Body of pancreas (tissue), 4 donors: ENCODE results near the gene GNG5.

Experiments
- POLR2A ChIP-seq, 3 donors: fragments of 450-650 bp; IDR thresholded peaks; one replicate each; pipeline ENCODE4 v1.6.1; 2016; ENCODE audit warnings: antibody characterized with exemption in 3 of 3, mild to moderate bottlenecking in 2 of 3
- TF ChIP-seq, protein P1 (sequence below), 7 experiments: fragments of 450-650 bp in 4 of 7; fragments of 200-600 bp in 3 of 7; sonication (generic) in 3 of 7; IDR thresholded peaks; one replicate each; pipeline ENCODE4 v1.5.1; 2016 to 2019; ENCODE audit warnings: antibody characterized with exemption in 7 of 7

DNA sequence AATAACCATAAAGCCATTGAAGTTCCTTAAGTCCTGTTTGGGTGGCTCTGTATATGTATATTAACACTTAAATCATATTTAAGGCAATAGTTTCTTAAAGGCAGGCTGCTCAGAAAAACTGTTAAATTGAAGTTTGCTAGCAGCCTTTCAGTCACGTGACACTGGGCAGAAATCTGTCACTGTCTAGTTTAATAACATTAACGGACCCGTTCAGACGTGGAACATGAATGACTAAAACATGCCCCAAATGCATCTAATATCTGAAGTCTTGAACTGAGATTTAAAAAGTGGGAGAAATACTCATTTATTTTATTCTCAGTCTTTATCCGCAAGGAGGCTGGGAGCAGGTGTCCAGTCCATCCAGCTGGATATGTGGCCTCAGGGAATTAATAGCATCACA lies 3.5 kb downstream of the GNG5 start:
- TF ChIP-seq, protein P1, sequence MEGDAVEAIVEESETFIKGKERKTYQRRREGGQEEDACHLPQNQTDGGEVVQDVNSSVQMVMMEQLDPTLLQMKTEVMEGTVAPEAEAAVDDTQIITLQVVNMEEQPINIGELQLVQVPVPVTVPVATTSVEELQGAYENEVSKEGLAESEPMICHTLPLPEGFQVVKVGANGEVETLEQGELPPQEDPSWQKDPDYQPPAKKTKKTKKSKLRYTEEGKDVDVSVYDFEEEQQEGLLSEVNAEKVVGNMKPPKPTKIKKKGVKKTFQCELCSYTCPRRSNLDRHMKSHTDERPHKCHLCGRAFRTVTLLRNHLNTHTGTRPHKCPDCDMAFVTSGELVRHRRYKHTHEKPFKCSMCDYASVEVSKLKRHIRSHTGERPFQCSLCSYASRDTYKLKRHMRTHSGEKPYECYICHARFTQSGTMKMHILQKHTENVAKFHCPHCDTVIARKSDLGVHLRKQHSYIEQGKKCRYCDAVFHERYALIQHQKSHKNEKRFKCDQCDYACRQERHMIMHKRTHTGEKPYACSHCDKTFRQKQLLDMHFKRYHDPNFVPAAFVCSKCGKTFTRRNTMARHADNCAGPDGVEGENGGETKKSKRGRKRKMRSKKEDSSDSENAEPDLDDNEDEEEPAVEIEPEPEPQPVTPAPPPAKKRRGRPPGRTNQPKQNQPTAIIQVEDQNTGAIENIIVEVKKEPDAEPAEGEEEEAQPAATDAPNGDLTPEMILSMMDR (IDR thresholded peaks at IDR 0.05) = no peak
- no peak for TF ChIP-seq POLR2A (IDR thresholded peaks at IDR 0.05)
